Effector memory CD8-positive, alpha-beta T cell (primary cell): ENCODE results near the gene FAM53B.
A peak's percentile ranks its signal among the peaks of the same experiment; 100 is the strongest.

Experiments
- ATAC-seq: fragments of 150-1000 bp; cut with Tn5 transposase; replicated peaks from 2 replicates; pipeline ENCODE4 v1.10.0; 2021; ENCODE audit warnings: mild to moderate bottlenecking, moderate library complexity
- DNase-seq, 3 experiments: peaks; one replicate each; pipeline ENCODE4 v3.0.0; 2021
- H3K27ac Mint-ChIP-seq, 2 donors: one replicate each; pipeline ENCODE4 v1.8.0; 2022; ENCODE audit warnings: mild to moderate bottlenecking in 2 of 2, mixed read lengths in 2 of 2, moderate library complexity in 2 of 2
- H3K27me3 Mint-ChIP-seq, 2 donors: one replicate each; pipeline ENCODE4 v1.8.0; 2022; ENCODE audit warnings: mixed read lengths in 2 of 2
- H3K36me3 Mint-ChIP-seq: one replicate; pipeline ENCODE4 v1.8.0; 2022; ENCODE audit warnings: mild to moderate bottlenecking, moderate library complexity, mixed read lengths; ENCODE audit not compliant: insufficient read depth
- H3K4me1 Mint-ChIP-seq, 2 donors: one replicate each; pipeline ENCODE4 v1.8.0; 2022; ENCODE audit warnings: low read depth in 2 of 2, mixed read lengths in 2 of 2
- H3K4me3 Mint-ChIP-seq, 2 donors: one replicate each; pipeline ENCODE4 v1.8.0; 2022; ENCODE audit warnings: mild to moderate bottlenecking in 2 of 2, mixed read lengths in 2 of 2, moderate library complexity in 2 of 2
- H3K9me3 Mint-ChIP-seq, 2 donors: one replicate each; pipeline ENCODE4 v1.8.0; 2022; ENCODE audit warnings: mixed read lengths in 2 of 2

The FAM53B gene

GRCh38 chr10:124699471-124700292 is 44.5 kb downstream of the FAM53B start:
- Mint-ChIP-seq H3K4me3 (peak overlapping the region; percentile 70 to 77), H3K9me3 (no peaks in the 10 kb centered on the region), H3K27ac (peak overlapping the region; percentile 95 to 96), H3K27me3 (no peaks in the 10 kb centered on the region), H3K36me3 (peaks cover 73% of the 10 kb centered on the region), H3K4me1 (peaks cover 94 to 99% of the 10 kb centered on the region in 2 donors)
- no peak for ATAC-seq
- DNase-seq: no peak

GRCh38 chr10:124698545-124699469 is 45.4 kb downstream of the FAM53B start:
- ATAC-seq: no peak
- peaks cover 94 to 99% of the 10 kb centered on the region in 2 donors for H3K4me1 Mint-ChIP-seq
- no peaks in the 10 kb centered on the region for H3K9me3 Mint-ChIP-seq
- H3K27ac Mint-ChIP-seq: peak overlapping the region; percentile 95 to 96
- H3K4me3 Mint-ChIP-seq: peak overlapping the region; percentile 70 to 77
- no peaks in the 10 kb centered on the region for H3K27me3 Mint-ChIP-seq
- H3K36me3 Mint-ChIP-seq: peaks cover 71% of the 10 kb centered on the region
- no peak for DNase-seq

GRCh38 chr10:124697837-124698544 is 46.2 kb downstream of the FAM53B start:
- Mint-ChIP-seq H3K36me3 (peaks cover 74% of the 10 kb centered on the region), H3K4me3 (peak overlapping the region; percentile 70 to 77), H3K4me1 (peaks cover 92 to 95% of the 10 kb centered on the region in 2 donors), H3K27me3 (no peaks in the 10 kb centered on the region), H3K27ac (peak overlapping the region; percentile 95 to 96), H3K9me3 (no peaks in the 10 kb centered on the region)
- peak; percentile 54 for ATAC-seq
- DNase-seq: peak; percentile 44 to 45 (median 44)

GRCh38 chr10:124697443-124697836 is 46.7 kb downstream of the FAM53B start:
- ATAC-seq: no peak
- no peak for DNase-seq
- H3K4me1 Mint-ChIP-seq: peaks cover 87 to 89% of the 10 kb centered on the region in 2 donors
- H3K9me3 Mint-ChIP-seq: no peaks in the 10 kb centered on the region
- H3K4me3 Mint-ChIP-seq: peak overlapping the region; percentile 70 to 77
- H3K36me3 Mint-ChIP-seq: peaks cover 74% of the 10 kb centered on the region
- no peaks in the 10 kb centered on the region for H3K27me3 Mint-ChIP-seq
- H3K27ac Mint-ChIP-seq: peak overlapping the region; percentile 95 to 96

DNA sequence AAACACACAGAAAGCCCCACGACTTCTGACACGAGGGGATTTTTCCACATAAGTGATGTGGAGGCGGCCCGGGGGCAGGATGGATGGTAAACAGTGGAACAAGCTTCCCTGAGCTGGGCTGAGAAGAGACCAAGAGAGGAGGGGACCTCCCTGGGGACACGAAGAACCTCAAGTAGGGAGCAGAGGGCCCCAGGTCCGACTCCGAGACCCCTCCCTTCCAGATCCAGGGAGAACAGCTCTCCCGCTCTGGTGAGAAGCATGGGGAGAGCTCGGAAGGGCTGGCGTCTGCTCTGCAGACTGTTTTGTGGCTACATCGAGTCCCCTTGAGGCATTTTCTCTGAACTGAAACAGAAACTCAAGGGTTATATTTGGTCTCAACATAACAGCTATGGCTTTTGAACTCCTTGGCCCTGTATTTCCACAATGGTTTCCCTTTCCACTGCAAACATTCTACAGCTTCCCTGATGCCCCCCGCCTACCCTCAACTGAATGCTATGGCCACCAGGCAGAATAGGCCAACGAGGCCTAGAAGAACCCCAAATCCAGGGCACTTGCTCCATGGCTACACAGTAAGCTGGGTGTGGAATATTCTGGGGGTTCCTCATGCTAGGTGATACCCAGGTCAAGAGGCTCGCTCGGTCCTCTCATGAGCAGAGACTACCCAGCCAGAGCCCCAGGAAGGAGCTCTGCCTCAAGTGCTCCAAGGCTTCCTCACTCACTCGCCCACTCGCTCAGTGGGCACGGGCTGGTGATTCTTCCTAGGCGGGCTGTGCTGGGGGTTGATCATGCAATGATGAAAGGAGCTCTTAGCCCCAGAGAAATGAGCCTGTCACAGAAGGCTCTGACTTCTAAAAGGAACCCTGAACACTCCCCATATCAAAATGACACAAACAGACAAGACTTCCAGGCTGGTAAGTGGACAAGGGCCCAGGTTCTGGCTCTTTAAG is 47.5 kb downstream of the FAM53B start:
- Mint-ChIP-seq H3K27me3 (no peaks in the 10 kb centered on the region), H3K9me3 (no peaks in the 10 kb centered on the region), H3K4me3 (peak overlapping the region; percentile 70 to 77), H3K4me1 (peaks cover 82 to 84% of the 10 kb centered on the region in 2 donors), H3K27ac (peak overlapping the region; percentile 95 to 96), H3K36me3 (peaks cover 73% of the 10 kb centered on the region)
- DNase-seq (peak in 2 of 3 experiments; percentile 33 to 39), ATAC-seq (peak; percentile 65)

DNA sequence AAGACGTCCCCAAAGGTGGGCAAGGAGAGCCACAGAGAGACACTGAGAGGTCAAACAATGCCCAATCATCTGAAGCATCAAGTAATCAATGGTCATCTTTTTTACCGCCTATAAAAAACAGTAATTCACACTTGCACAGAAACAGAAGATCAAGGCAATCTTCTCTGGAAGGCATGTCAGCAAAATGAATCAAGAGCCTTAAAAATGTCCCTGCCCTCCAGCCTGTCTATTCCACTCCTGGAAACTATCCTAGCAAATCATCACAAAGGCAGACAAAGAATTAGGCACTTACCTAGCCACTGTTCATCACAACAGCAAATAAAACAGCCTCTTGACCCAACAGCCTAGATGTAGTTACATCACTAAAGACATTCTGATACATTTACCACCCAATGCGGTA is 48.9 kb downstream of the FAM53B start:
- H3K27ac Mint-ChIP-seq: peak overlapping the region; percentile 95 to 96
- H3K4me1 Mint-ChIP-seq: peaks cover 75 to 77% of the 10 kb centered on the region in 2 donors
- no peaks in the 10 kb centered on the region for H3K27me3 Mint-ChIP-seq
- peak overlapping the region; percentile 70 to 77 for H3K4me3 Mint-ChIP-seq
- peaks cover 74% of the 10 kb centered on the region for H3K36me3 Mint-ChIP-seq
- no peaks in the 10 kb centered on the region for H3K9me3 Mint-ChIP-seq
- no peak for DNase-seq
- ATAC-seq: no peak

DNA sequence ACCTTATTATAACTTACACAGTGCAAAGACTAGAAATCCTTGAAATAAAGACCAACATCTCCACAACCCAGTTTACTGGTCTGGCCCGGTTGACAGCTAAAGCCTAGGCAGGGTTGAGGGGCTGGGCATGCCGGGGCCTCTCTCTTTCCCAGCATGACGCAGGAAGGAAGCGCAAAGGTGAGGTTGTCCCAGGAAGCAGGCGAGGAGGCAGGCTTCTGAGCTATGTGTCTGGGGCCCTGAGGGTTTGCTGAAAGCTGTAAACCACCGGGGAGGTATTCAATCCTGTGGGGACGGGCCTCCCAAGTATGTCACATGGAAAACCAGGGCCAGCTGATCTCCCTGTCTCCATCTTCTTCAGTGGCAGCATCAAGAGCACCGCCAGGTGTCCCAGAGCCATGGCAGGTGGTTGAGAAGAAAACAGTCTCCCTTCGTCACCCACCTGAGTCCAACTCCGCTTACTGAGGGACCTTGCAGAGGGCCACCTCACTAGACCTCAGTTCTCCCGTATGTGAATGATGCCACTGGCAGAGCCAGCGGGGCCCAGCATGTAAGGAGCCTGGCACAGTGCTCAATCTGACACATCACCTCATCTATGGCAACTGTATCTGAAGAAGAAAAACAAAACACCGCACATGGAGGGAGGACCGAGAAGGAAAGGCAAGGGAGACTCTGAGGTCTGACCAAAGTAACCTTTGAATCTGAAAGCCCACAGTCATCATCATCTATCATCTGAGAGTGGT is 49.5 kb downstream of the FAM53B start:
- peak overlapping the region; percentile 70 to 77 for H3K4me3 Mint-ChIP-seq
- no peaks in the 10 kb centered on the region for H3K9me3 Mint-ChIP-seq
- H3K27me3 Mint-ChIP-seq: no peaks in the 10 kb centered on the region
- H3K4me1 Mint-ChIP-seq: peaks cover 75 to 77% of the 10 kb centered on the region in 2 donors
- H3K36me3 Mint-ChIP-seq: peaks cover 70% of the 10 kb centered on the region
- DNase-seq (no peak), ATAC-seq (peak; percentile 39)
- H3K27ac Mint-ChIP-seq: peak overlapping the region; percentile 95 to 96

DNA sequence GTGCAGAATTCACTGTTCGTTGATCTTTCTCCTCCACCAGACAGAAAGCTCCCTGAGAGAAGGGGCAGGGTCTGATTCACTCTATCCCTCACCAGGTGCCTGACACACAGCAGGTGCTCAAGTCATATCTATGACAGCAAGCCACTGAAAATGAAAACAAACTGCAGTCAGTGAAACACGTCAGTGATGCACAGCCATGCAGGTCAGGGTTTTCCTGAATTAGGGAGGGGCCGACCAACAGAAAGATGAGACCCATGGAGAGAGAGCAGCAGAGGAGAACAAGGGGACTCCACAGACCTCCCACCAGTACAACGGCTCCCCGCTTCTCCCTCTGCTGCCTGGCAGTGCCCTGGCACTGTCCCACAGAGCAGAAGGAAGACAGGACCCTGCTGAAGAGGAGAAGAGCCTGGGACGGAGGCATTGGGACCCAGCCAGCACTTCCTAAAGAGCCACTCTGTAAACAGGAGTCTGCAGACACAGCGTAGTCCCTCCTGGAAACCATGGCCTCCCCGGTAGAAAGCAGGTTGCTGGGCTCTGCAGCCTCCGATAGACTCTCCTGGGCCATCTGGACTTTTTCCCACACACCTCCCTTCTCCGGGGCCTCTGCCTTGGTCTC is 50.3 kb downstream of the FAM53B start:
- Mint-ChIP-seq H3K27ac (peak overlapping the region; percentile 95 to 96), H3K4me1 (peaks cover 75 to 78% of the 10 kb centered on the region in 2 donors), H3K27me3 (no peaks in the 10 kb centered on the region), H3K9me3 (no peaks in the 10 kb centered on the region), H3K36me3 (peaks cover 72% of the 10 kb centered on the region), H3K4me3 (peak overlapping the region; percentile 70 to 77)
- ATAC-seq (no peak), DNase-seq (no peak)

DNA sequence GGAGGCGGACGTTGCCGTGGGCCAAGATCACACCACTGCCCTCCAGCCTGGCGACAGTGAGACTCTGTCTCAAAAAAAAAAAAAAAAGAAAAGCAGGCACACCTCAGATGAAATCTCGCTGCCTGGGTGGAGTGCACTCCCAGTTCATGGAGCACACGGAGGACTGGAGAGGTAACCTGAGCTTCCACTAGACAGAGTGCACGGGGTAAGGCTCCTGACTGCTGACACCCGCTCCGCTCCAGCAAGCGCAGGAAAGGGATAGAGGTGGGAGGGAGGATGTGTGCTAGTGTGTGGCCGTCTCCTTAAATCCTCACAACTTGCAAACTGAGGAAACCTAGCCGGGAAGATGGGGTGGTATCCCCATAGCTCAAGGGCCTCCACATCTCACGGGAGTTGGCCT is 50.8 kb downstream of the FAM53B start:
- Mint-ChIP-seq H3K36me3 (peaks cover 70% of the 10 kb centered on the region), H3K4me1 (peaks cover 73 to 76% of the 10 kb centered on the region in 2 donors), H3K27ac (peak overlapping the region; percentile 95 to 96), H3K27me3 (no peaks in the 10 kb centered on the region), H3K4me3 (peak overlapping the region; percentile 70 to 77), H3K9me3 (no peaks in the 10 kb centered on the region)
- DNase-seq: no peak
- no peak for ATAC-seq

DNA sequence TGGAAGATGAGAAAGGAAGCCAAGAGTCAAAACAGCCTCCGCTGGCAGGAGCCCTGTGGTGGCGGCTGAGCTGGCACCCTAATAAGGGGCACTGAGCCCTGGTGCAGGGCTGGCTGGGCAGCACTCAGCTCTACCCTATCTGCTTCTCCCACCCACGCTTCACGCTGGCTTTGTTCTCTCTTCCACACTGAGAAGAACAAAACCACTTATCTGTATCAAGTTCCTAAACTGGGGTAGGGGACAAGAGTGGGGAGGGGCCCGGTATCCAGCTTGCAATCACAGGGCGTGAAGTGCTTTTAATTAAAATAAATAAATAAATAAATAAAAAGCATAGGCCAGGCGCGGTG is 52.1 kb downstream of the FAM53B start:
- peak overlapping the region; percentile 91 to 96 for H3K27ac Mint-ChIP-seq
- peaks cover 64 to 76% of the 10 kb centered on the region in 2 donors for H3K4me1 Mint-ChIP-seq
- H3K9me3 Mint-ChIP-seq: no peaks in the 10 kb centered on the region
- H3K36me3 Mint-ChIP-seq: peaks cover 62% of the 10 kb centered on the region
- peak overlapping the region; percentile 58 to 71 for H3K4me3 Mint-ChIP-seq
- DNase-seq: no peak
- no peaks in the 10 kb centered on the region for H3K27me3 Mint-ChIP-seq
- no peak for ATAC-seq

- Mint-ChIP-seq H3K27me3 (no peaks in the 10 kb centered on the region), H3K9me3 (no peaks in the 10 kb centered on the region), H3K4me3 (peak overlapping the region; percentile 58 to 71), H3K4me1 (peaks cover 62 to 76% of the 10 kb centered on the region in 2 donors), H3K27ac (peak overlapping the region; percentile 91 to 96), H3K36me3 (peaks cover 61% of the 10 kb centered on the region)
- DNase-seq (no peak), ATAC-seq (no peak)
These were observed 52.6 kb downstream of the FAM53B start for GRCh38 chr10:124691421-124692099.
